Prostate gland (tissue), 2 donors: ENCODE results near the gene THBS4. TPM values are rescaled to one million over a fixed set of nuclear protein-coding genes. Genes with fewer than 3 reads are reported as not detected.
"Not testable (repeated sequence)": the region's sequence is repeated elsewhere in the genome, so short reads cannot be mapped to it uniquely, and the experiment has no call there.

Source experiments
- DNase-seq: peaks from one replicate; pipeline ENCODE4 v3.0.0-alpha.2; 2019; ENCODE audit warnings: low spot score
- H3K27ac ChIP-seq, 2 donors: fragments of 200-600 bp; sonication (generic); 2 replicates each; pipeline ENCODE4 v1.5.1; 2017 to 2019
- H3K27me3 ChIP-seq: fragments of 200-600 bp; sonication (generic); replicated peaks from 2 replicates; pipeline ENCODE4 v1.5.1; 2019; ENCODE audit not compliant: insufficient read depth
- H3K36me3 ChIP-seq, 2 donors: fragments of 200-600 bp; sonication (generic); 1 replicate in 1 of 2; 2 replicates in 1 of 2; pipeline versions ENCODE4 v1.5.1 to v1.8.1; 2017 to 2019
- H3K4me1 ChIP-seq: fragments of 200-600 bp; sonication (generic); replicated peaks from 2 replicates; pipeline ENCODE4 v1.5.1; 2019
- H3K4me3 ChIP-seq, 2 donors: fragments of 200-600 bp; sonication (generic); 2 replicates each; pipeline ENCODE4 v1.5.1; 2017 to 2019
- H3K9me3 ChIP-seq: fragments of 200-600 bp; sonication (generic); 2 replicates; pipeline ENCODE4 v1.5.1; 2017
- CTCF ChIP-seq, 4 experiments: fragments of 200-600 bp in 2 of 4; fragments of 450-650 bp in 2 of 4; sonication (generic) in 2 of 4; IDR thresholded peaks; 1 replicate in 3 of 4; 2 replicates in 1 of 4; pipeline ENCODE4 v1.5.1; 2016 to 2019; ENCODE audit warnings: antibody characterized with exemption in 4 of 4, mild to moderate bottlenecking in 2 of 4, moderate library complexity in 2 of 4
- POLR2A ChIP-seq: fragments of 450-650 bp; IDR thresholded peaks from one replicate; pipeline ENCODE4 v1.6.1; 2016; ENCODE audit warnings: antibody characterized with exemption, mild to moderate bottlenecking
- POLR2AphosphoS5 ChIP-seq: sonication (generic); formaldehyde crosslinking; IDR thresholded peaks from one replicate; pipeline ENCODE4 v1.6.1; 2017; ENCODE audit warnings: antibody characterized with exemption
- WGBS: methylation state at CpG from one replicate; pipeline ENCODE4 v1.1.5; 2018; 5-methylcytosine and 5-hydroxymethylcytosine counted together
- intact Hi-C: fragments of 100-400 bp; cut with DNase I; formaldehyde crosslinking; loops from one replicate; pipeline ENCODE4 v1.14.2; 2022
- total RNA-seq, 2 donors: library from RNA; depleted of rRNA; stranded (reverse); fragments of >200 nt; gene quantifications; one replicate each; pipeline ENCODE4 v1.1.0, GENCODE V29; 2016

THBS4 gene
- total RNA-seq, 2 donors from 2014 or later, result 3.9 to 21.5 TPM

GRCh38 chr5:80083101-80083890 is 48.1 kb downstream of the THBS4 start:
- no peak for DNase-seq
- TF ChIP-seq POLR2AphosphoS5 (no peak), CTCF (IDR thresholded peaks at IDR 0.05) (peak; percentile 60 to 90 (median 78))
- intact Hi-C loops, result no loop called here

DNA sequence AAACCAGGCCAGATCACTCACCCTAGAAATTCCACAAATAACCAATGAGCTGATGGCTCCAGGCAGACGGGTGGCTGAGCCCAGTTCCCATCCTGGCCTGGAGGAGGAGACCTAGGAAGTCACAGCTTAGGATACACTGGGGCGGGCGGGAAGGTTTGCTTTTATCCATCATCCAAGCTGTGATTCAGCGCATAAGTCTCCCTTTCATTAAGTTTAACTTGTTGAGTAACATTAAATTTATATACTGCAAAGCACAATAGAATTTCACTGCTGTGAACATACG is 55.7 kb downstream of the THBS4 start:
- H3K27ac ChIP-seq, result no peak overlapping the region
- TF ChIP-seq POLR2A (no peak), POLR2AphosphoS5 (no peak), CTCF (IDR thresholded peaks at IDR 0.05) (no peak)
- DNase-seq, result no peak
- no peaks in the 10 kb centered on the region for H3K36me3 ChIP-seq
- no peaks in the 10 kb centered on the region for H3K27me3 ChIP-seq
- no peak overlapping the region for H3K4me3 ChIP-seq
- no peaks in the 10 kb centered on the region for H3K9me3 ChIP-seq
- no peaks in the 10 kb centered on the region for H3K4me1 ChIP-seq
- intact Hi-C loops, result loop anchor here (10.0 kb wide), 1 partner anchor 104 kb away; no protein-coding TSS in a partner anchor
- 89% methylated on average over 5 of the region's 5 CpGs for WGBS

More at GRCh38 chr5:80083101-80083890, 48.1 kb downstream of the THBS4 start:
- WGBS, result 43% methylated on average over 19 of the region's 19 CpGs
- H3K4me3 ChIP-seq, result peak overlapping the region; percentile 2 to 7
- no peaks in the 10 kb centered on the region for H3K36me3 ChIP-seq
- H3K9me3 ChIP-seq, result no peaks in the 10 kb centered on the region
- H3K4me1 ChIP-seq, result no peaks in the 10 kb centered on the region
- peak overlapping the region; percentile 30 to 46 for H3K27ac ChIP-seq
- H3K27me3 ChIP-seq, result no peaks in the 10 kb centered on the region

- WGBS, result 25% methylated on average over 15 of the region's 15 CpGs
- intact Hi-C loops, result loop anchor here (10.0 kb wide), 1 partner anchor 103 kb away; no protein-coding TSS in a partner anchor
- not testable (repeated sequence) for H3K9me3 ChIP-seq, H3K4me1 ChIP-seq, H3K4me3 ChIP-seq, H3K27me3 ChIP-seq, H3K36me3 ChIP-seq, H3K27ac ChIP-seq
- TF ChIP-seq POLR2AphosphoS5 (peak; percentile 26), CTCF (IDR thresholded peaks at IDR 0.05) (peak; percentile 58 to 94 (median 78))
- peak; percentile 23 for DNase-seq
Measured at GRCh38 chr5:80091792-80092192, 56.6 kb downstream of the THBS4 start.

GRCh38 chr5:80092486-80093107 is 57.4 kb downstream of the THBS4 start:
- Histone ChIP-seq H3K4me1 (no peaks in the 10 kb centered on the region), H3K4me3 (no peak overlapping the region), H3K27me3 (no peaks in the 10 kb centered on the region), H3K27ac (no peak overlapping the region), H3K9me3 (no peaks in the 10 kb centered on the region), H3K36me3 (no peaks in the 10 kb centered on the region)
- intact Hi-C loops, result loop anchor here (10.0 kb wide), 1 partner anchor 102 kb away; no protein-coding TSS in a partner anchor
- DNase-seq, result no peak
- TF ChIP-seq POLR2A (no peak), CTCF (IDR thresholded peaks at IDR 0.05) (no peak), POLR2AphosphoS5 (no peak)
- WGBS, result 90% methylated on average over 8 of the region's 8 CpGs

DNA sequence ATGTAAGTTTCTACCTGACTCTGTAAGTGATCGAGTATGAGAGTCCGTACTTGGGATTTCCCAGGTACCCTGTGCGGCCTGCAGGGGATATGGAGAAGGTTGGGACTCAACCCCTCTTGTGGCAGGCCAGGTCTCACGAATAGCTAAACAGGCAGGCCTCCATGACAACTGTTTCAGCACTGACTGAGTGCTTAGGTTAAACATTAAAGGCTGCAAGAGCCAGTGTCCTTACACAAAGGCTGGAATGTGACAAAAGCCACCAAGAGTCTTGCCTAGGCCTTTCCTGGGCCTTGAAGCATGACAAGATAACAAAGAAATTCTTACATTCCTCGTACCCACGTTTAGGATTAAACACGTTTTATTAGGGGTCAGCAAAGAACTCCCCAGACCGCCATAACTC is 58.6 kb downstream of the THBS4 start:
- no peaks in the 10 kb centered on the region for H3K4me1 ChIP-seq
- H3K27me3 ChIP-seq, result no peaks in the 10 kb centered on the region
- WGBS, result 52% methylated on average over 8 of the region's 8 CpGs
- no peak for TF ChIP-seq CTCF (IDR thresholded peaks at IDR 0.05)
- no peak for TF ChIP-seq POLR2AphosphoS5
- no peak for TF ChIP-seq POLR2A
- intact Hi-C loops, result loop anchor here (2.0 to 10.0 kb wide), 2 partner anchors 101 to 213 kb away; no protein-coding TSS in a partner anchor
- no peak for DNase-seq
- H3K27ac ChIP-seq, result no peak overlapping the region
- H3K36me3 ChIP-seq, result no peaks in the 10 kb centered on the region
- no peak overlapping the region for H3K4me3 ChIP-seq
- no peaks in the 10 kb centered on the region for H3K9me3 ChIP-seq
